ENCODE measurements around the gene TEAD1.

DNA sequence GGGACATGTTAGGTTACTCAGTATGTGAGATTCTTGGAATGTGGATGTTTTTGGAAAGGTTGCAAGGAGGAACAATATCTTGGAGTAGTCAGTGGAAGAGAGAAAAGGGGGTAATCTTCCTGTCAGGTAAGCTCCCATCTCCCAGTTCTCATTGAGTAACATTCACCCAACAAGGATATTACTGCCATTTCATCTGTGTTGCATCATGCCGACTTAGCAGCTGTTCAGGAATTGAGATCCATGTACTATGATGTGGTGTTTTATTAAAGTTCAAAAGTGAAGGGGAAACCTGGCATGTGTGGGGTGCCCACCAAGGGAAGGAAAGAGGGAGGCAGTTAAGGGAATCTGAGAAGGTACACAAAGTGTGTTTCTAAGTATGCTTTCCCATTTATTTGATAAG lies 276.4 kb downstream of the TEAD1 start:
- no peak for TF ChIP-seq POLR2A (IDR thresholded peaks at IDR 0.05)
- TF ChIP-seq, protein P1, sequence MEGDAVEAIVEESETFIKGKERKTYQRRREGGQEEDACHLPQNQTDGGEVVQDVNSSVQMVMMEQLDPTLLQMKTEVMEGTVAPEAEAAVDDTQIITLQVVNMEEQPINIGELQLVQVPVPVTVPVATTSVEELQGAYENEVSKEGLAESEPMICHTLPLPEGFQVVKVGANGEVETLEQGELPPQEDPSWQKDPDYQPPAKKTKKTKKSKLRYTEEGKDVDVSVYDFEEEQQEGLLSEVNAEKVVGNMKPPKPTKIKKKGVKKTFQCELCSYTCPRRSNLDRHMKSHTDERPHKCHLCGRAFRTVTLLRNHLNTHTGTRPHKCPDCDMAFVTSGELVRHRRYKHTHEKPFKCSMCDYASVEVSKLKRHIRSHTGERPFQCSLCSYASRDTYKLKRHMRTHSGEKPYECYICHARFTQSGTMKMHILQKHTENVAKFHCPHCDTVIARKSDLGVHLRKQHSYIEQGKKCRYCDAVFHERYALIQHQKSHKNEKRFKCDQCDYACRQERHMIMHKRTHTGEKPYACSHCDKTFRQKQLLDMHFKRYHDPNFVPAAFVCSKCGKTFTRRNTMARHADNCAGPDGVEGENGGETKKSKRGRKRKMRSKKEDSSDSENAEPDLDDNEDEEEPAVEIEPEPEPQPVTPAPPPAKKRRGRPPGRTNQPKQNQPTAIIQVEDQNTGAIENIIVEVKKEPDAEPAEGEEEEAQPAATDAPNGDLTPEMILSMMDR (IDR thresholded peaks at IDR 0.05), result no peak
- TF ChIP-seq EP300 (IDR thresholded peaks at IDR 0.05), result no peak

Measured in tibial nerve (tissue), 4 donors.